ENCODE results near the gene RAB20. TPM values are rescaled to one million over a fixed set of nuclear protein-coding genes. Genes with fewer than 3 reads are reported as not detected.

Gene RAB20
- polyA plus RNA-seq, 1 donor (not counting 4 experiments of a cell fraction or from before 2014, with no cell fraction given), result 4.3 TPM

GRCh38 chr13:110516500-110516899 is 45.0 kb downstream of the RAB20 start:
- H3K9ac ChIP-seq (ENCODE audit: control insufficient read depth, extremely low read depth, insufficient read depth, low read length), result no peak overlapping the region
- no peak overlapping the region for H3K27ac ChIP-seq (ENCODE audit: control insufficient read depth, insufficient read depth, low read length)
- no peaks in the 10 kb centered on the region for H4K20me1 ChIP-seq (ENCODE audit: control insufficient read depth, extremely low read depth, insufficient read depth, low read length)
- no peak overlapping the region for H3K4me2 ChIP-seq (ENCODE audit: control insufficient read depth, extremely low read depth, insufficient read depth, low read depth, low read length)
- DNase-seq (ENCODE audit: low read depth, low spot score) (no peak), FAIRE-seq (no peak)
- TF ChIP-seq EZH2 (IDR thresholded peaks at IDR 0.05; ENCODE audit: low read length), result no peak
- TF ChIP-seq CTCF (optimal IDR thresholded peaks at IDR 0.05 in 1 of 3, IDR thresholded peaks at IDR 0.05 in 1 of 3, conservative IDR thresholded peaks at IDR 0.05 in 1 of 3; ENCODE audit: extremely low read depth in 1 of 3, insufficient read depth in 2 of 3, low read length in 3 of 3), result no peak
- H3K27me3 ChIP-seq (ENCODE audit: control insufficient read depth, extremely low read depth, insufficient read depth, low read length), result no peaks in the 10 kb centered on the region
- no peaks in the 10 kb centered on the region for H3K9me3 ChIP-seq (ENCODE audit: control insufficient read depth, low read depth, low read length)
- no peak overlapping the region for H2AFZ ChIP-seq (ENCODE audit: control insufficient read depth, low read length)
- peaks cover 3% of the 10 kb centered on the region for H3K9me1 ChIP-seq (ENCODE audit: control insufficient read depth, extremely low read depth, insufficient read depth, low read length)
- dilution Hi-C loops (cut with MboI; ENCODE audit: extremely low pct_ligation_motif_present, low sequenced_read_pairs), result no loop called here
- H3K4me1 ChIP-seq (ENCODE audit: control insufficient read depth, extremely low read depth, insufficient read depth, low read length), result no peaks in the 10 kb centered on the region
- H3K79me2 ChIP-seq (ENCODE audit: control insufficient read depth, insufficient read depth, low read length), result no peaks in the 10 kb centered on the region
- peaks cover 6% of the 10 kb centered on the region in 2 experiments for H3K36me3 ChIP-seq (ENCODE audit: control insufficient read depth in 2 of 2, extremely low read depth in 1 of 2, insufficient read depth in 2 of 2, low read length in 2 of 2)
- no peak overlapping the region for H3K4me3 ChIP-seq (ENCODE audit: control insufficient read depth in 2 of 3, extremely low read depth in 1 of 3, insufficient read depth in 2 of 3, low read depth in 1 of 3, low read length in 3 of 3)

GRCh38 chr13:110512198-110512740 is 49.3 kb downstream of the RAB20 start:
- DNase-seq (ENCODE audit: low read depth, low spot score) (no peak), FAIRE-seq (no peak)
- Histone ChIP-seq H3K9ac (ENCODE audit: control insufficient read depth, extremely low read depth, insufficient read depth, low read length) (no peak overlapping the region), H3K27me3 (ENCODE audit: control insufficient read depth, extremely low read depth, insufficient read depth, low read length) (no peaks in the 10 kb centered on the region), H4K20me1 (ENCODE audit: control insufficient read depth, extremely low read depth, insufficient read depth, low read length) (no peaks in the 10 kb centered on the region), H3K27ac (ENCODE audit: control insufficient read depth, insufficient read depth, low read length) (no peak overlapping the region), H3K79me2 (ENCODE audit: control insufficient read depth, insufficient read depth, low read length) (no peaks in the 10 kb centered on the region), H3K36me3 (ENCODE audit: control insufficient read depth in 2 of 2, extremely low read depth in 1 of 2, insufficient read depth in 2 of 2, low read length in 2 of 2) (peaks cover 10 to 33% of the 10 kb centered on the region in 2 experiments), H3K9me1 (ENCODE audit: control insufficient read depth, extremely low read depth, insufficient read depth, low read length) (peaks cover 3% of the 10 kb centered on the region), H3K4me3 (ENCODE audit: control insufficient read depth in 2 of 3, extremely low read depth in 1 of 3, insufficient read depth in 2 of 3, low read depth in 1 of 3, low read length in 3 of 3) (no peak overlapping the region), H3K4me2 (ENCODE audit: control insufficient read depth, extremely low read depth, insufficient read depth, low read depth, low read length) (no peak overlapping the region), H2AFZ (ENCODE audit: control insufficient read depth, low read length) (no peak overlapping the region), H3K4me1 (ENCODE audit: control insufficient read depth, extremely low read depth, insufficient read depth, low read length) (peaks cover 3% of the 10 kb centered on the region), H3K9me3 (ENCODE audit: control insufficient read depth, low read depth, low read length) (no peaks in the 10 kb centered on the region)
- TF ChIP-seq EZH2 (IDR thresholded peaks at IDR 0.05; ENCODE audit: low read length) (no peak), CTCF (optimal IDR thresholded peaks at IDR 0.05 in 1 of 3, IDR thresholded peaks at IDR 0.05 in 1 of 3, conservative IDR thresholded peaks at IDR 0.05 in 1 of 3; ENCODE audit: extremely low read depth in 1 of 3, insufficient read depth in 2 of 3, low read length in 3 of 3) (no peak)
- dilution Hi-C loops (cut with MboI; ENCODE audit: extremely low pct_ligation_motif_present, low sequenced_read_pairs), result no loop called here

Measured in keratinocyte (primary cell).